ENCODE results near the gene PHLDB2. TPM values are rescaled to one million over a fixed set of nuclear protein-coding genes. Genes with fewer than 3 reads are reported as not detected.

PHLDB2 gene
- total RNA-seq, 1 donor from 2014 or later = 2.4 TPM

GRCh38 chr3:111850537-111850936, 8.5 kb upstream of the PHLDB2 start:
- intact Hi-C loops (cut with micrococcal nuclease) = no loop called here

DNA sequence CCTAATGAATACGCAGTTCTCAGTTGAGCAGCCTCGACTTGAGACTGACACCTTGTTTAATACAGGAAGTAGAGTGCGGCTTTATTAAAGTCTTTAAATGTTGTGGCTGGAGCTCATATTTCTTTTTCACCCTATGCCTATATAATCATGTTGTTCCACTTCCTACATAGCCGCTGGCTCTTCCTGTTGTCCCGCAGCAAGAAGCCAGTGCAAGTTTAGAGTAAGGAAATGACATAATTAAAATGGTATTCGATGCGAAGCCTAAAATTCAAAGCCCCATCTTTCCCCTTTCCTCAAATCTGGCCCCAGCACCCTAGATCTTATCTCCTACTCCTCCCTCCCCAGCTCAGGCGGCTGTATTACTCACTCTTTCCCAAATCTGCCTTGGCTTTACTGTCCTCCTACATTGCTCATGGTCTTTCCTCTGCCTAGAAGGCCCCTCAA, 7.5 kb upstream of the PHLDB2 start:
- intact Hi-C loops (cut with micrococcal nuclease) = no loop called here

- intact Hi-C loops (cut with micrococcal nuclease) = no loop called here
These were observed 6.5 kb upstream of the PHLDB2 start for GRCh38 chr3:111852540-111852939.

GRCh38 chr3:111853068-111853467, 6.0 kb upstream of the PHLDB2 start:
- intact Hi-C loops (cut with micrococcal nuclease) = no loop called here

DNA sequence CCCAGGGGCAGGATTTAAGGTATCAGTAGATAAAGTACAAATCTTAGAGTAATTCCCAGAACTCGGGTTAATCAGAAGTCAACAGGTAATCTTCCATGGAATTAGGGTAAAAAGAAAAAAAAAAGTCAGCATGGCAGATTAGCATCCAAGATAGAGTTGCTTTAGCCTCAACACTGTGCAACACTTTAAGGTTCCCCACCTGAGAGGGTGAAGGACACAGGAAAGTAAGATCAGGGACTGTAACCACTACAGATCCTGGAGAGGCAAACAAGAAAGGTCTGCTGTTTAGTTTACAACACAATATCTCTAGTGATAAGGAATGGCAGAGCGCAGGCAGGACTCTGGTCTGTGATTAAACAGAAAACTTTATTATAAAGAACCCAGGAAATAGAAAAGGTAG, 4.1 kb upstream of the PHLDB2 start:
- intact Hi-C loops (cut with micrococcal nuclease) = loop anchor here (5.0 kb wide), 1 partner anchor 783 kb away; the partner anchor contains the start of gene NECTIN3

DNA sequence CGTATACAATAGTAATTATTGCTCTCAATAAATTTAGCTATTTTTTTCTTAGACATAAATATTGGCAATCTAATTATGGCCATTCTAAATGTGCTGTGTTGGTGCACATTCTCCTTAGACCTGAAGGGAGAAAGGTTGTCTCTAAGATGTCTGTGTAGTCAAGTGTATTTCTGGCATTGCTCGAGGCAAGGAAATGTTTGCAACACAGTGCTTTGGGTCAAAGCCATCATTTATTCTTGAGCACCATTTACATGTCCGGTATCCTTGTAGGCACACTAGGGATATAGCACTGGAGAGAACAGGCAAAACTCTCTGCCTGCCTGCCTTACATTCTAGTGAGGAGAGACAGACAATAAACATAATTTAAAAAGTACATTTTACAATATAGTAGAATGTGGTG, 2.6 kb upstream of the PHLDB2 start:
- intact Hi-C loops (cut with micrococcal nuclease) = loop anchor here (5.0 kb wide), 1 partner anchor 784 kb away; the partner anchor contains the start of gene NECTIN3

DNA sequence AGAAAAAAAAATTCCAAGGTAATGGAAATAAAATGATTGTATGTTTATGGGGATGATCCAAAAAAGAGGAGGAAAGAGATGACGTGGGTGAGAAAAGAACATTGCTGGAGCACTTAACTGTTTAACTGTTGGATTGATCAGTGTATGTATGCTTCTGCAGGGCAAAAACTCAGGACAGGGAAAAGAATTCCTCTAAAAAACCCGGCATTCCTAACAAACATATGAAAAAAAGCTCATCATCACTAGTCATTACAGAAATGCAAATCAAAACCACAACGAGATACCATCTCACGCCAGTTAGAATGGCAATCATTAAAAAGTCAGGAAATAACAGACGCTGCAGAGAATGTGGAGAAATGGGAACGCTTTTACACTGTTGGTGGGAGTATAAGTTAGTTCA, 1.6 kb upstream of the PHLDB2 start:
- intact Hi-C loops (cut with micrococcal nuclease) = loop anchor here (5.0 kb wide), 1 partner anchor 785 kb away; the partner anchor contains the start of gene NECTIN3

GRCh38 chr3:111858642-111859041, 423 bp upstream of the PHLDB2 start:
- intact Hi-C loops (cut with micrococcal nuclease) = loop anchor here (5.0 kb wide), 1 partner anchor 786 kb away; the partner anchor contains the start of gene NECTIN3

DNA sequence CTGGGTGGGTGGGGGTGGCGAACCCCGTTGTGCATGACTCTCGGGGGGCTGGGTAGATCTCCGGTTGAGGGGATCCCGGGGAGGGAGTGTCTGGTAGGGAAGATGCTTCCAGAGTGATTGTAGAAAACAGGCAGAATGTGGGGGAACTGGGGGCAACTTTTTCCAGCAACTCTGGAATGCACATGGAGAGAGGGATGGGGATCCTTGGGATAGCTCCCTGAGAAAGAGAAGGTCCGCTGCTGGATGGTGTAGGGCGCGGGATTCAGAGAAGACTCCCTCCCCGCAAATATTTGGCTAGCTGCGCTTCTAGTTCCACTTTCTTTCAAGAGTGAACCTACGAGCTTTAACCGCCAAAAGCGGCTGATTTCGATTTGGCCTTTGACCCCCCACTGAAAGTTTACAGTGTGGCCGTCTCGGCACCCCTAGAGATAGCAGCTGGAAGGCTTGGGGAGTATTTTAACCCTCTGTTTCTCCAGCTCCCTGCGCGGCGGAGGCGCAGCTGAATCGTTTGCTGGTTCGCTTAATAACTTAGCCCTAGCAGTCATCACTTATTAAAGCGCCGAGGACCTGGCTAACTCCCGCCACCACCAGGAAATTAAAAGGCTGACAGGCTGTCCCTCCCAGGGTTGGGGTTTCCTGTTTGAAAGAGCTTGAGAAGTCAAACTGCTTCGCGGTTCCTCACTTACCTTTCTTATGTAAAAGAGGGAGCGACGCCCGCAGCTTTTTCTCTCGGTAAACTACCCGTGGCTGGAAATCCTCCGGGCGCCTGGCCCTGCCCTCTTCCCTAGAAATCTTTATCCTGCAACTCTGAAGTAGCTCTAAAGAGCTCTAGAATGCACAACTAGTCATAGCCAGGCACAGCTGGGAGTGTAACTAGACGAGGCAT, 1.2 kb downstream of the PHLDB2 start:
- intact Hi-C loops (cut with micrococcal nuclease) = loop anchor here (1.0 to 5.0 kb wide), 3 partner anchors 117 to 788 kb away; partner anchors contain the start of genes ABHD10 and NECTIN3

DNA sequence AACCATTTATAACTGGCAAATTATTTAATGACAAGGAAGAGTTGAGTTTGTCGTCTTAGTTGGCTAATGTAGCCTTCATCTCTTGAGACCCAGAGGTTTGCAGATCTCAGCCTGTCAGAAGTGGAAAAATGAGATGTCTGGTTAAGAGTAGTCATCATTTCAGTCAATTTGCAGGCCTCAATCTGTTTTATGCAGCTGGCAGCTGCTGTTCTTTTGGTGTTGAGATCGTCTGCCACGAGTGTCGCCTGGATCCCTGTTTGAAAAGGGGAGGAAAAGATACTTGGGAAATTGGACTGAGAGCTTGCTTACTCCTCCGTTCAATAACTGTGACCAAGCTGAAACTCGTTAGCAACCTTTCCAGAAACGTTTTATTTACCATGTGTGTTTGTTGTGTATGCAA, 2.3 kb downstream of the PHLDB2 start:
- intact Hi-C loops (cut with micrococcal nuclease) = loop anchor here (5.0 kb wide), 1 partner anchor 116 kb away; the partner anchor contains the start of gene ABHD10

DNA sequence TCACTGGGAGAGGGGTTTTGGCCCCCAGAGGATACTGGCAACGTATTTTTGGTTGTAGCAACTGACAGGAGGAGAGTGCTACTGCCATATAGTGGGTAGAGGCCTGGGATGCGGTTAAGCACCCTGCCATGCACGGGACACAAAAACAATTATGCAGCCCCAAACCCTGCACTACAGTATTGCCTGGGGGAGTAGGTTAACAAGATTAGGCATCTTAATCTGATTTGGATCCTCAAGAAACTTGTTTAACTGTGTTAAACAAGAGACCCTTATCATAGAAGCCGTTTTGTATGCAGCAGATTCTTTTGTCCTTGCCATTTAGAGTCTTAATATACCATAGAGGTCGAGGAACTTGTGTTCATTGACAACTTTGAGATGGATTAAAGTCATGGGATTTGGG, 3.4 kb downstream of the PHLDB2 start:
- intact Hi-C loops (cut with micrococcal nuclease) = loop anchor here (5.0 kb wide), 1 partner anchor 115 kb away; the partner anchor contains the start of gene ABHD10

DNA sequence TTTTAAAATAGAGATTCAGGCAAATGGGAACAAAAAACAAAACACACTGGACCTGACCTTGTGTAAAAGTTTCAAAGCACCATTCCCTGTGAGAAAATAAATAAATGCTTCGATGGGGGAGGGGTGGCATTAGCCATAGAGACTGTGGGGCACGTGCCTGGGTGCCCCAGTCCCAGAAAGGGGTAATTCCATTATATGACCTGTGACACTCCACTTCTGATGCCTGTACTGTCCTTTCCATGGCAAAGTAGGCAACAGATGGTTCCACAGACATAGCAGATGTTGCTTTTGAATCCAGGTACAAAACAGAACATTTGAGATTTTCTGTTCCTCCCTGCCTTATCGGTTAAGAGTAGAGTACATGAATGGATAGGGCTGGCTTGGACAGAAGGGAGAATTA, 3.9 kb downstream of the PHLDB2 start:
- intact Hi-C loops (cut with micrococcal nuclease) = loop anchor here (5.0 kb wide), 1 partner anchor 114 kb away; the partner anchor contains the start of gene ABHD10

- intact Hi-C loops (cut with micrococcal nuclease) = loop anchor here (5.0 kb wide), 1 partner anchor 113 kb away; the partner anchor contains the start of gene ABHD10
These were observed 5.1 kb downstream of the PHLDB2 start for GRCh38 chr3:111863942-111864694.

- intact Hi-C loops (cut with micrococcal nuclease) = loop anchor here (5.0 kb wide), 1 partner anchor 112 kb away; the partner anchor contains the start of gene ABHD10
These were observed 6.0 kb downstream of the PHLDB2 start for GRCh38 chr3:111864821-111865656.

GRCh38 chr3:111867889-111868426, 8.9 kb downstream of the PHLDB2 start:
- intact Hi-C loops (cut with micrococcal nuclease) = no loop called here

- intact Hi-C loops (cut with micrococcal nuclease) = no loop called here
These were observed 11.6 kb downstream of the PHLDB2 start for GRCh38 chr3:111870620-111871019.

DNA sequence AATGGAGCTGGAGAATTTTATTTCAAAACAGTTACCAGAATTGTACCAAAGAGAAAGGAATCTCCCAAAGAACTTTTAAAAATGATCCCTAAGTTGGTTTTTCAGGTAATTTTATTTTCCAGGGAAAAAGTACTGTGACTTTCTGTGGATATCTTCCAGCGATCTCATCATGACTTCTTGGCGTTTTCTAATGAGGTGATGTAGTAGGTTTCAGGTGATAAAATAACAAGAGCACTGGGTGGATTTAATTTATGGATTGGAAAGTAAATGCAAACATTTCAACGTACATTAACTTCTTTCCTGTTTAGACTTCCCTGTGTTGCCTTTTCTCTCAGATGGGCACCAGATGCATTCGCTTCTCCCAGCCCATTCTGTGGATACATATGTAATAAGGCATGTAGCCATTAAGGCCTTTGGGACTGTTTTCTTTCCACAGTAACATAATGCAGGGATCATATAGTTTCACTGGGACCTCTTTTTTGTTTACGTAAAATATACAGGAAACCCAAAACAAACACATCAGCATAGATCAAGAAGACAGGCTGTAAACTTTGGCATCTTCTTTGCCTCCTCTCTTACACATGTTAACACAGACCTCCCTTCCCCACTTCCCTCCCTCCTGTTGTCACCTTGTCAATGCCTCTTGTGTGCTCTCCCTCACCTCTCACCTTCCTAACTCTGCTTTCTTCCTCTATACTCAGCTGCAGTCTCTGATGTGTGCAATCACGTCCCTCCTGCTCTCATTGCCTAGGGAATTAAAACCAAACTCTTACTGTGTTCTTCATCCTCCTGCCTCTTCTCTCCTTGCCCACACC, 13.0 kb downstream of the PHLDB2 start:
- intact Hi-C loops (cut with micrococcal nuclease) = no loop called here

DNA sequence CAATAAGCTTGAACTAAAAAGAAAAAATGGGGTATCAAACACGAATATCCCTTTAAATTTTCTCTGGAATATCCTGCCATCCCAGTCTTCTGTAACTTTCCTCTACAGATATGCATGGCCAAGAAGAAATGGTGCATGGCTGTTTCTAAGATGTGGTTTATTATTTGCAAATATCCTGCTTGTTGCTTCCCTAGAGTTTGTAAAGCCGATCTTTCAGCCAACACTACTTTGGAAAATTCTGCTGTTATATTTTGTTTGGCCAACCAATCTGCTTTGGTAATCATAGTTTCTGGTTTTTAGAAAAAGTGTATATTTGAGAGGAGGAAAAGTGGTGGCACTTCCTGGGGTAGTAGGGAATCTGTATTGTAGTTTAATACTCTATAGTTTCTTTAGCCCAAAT, 13.9 kb downstream of the PHLDB2 start:
- intact Hi-C loops (cut with micrococcal nuclease) = no loop called here

GRCh38 chr3:111874177-111874820, 15.2 kb downstream of the PHLDB2 start:
- intact Hi-C loops (cut with micrococcal nuclease) = no loop called here

Data from T-helper 2 cell treated with Interferon-gamma antibody and Interleukin-4, amounts not matched to agents 100 ng/mL and 5 ng/mL, for 36 hours (primary cell).